HFFc6 (cell line): Measurements from ENCODE around the gene OR4Q2. TPM values are rescaled to one million over a fixed set of nuclear protein-coding genes. Genes with fewer than 3 reads are reported as not detected.
"Not testable (repeated sequence)": the region's sequence is repeated elsewhere in the genome, so short reads cannot be mapped to it uniquely, and the experiment has no call there.

Source experiments
- DNase-seq: peaks from one replicate; pipeline ENCODE4 v3.0.0-alpha.2; 2018
- H3K27ac Mint-ChIP-seq: 2 replicates; pipeline ENCODE4 v1.8.0; 2020; ENCODE audit warnings: mild to moderate bottlenecking, mixed read lengths
- H3K27me3 Mint-ChIP-seq: 2 replicates; pipeline ENCODE4 v1.8.0; 2021; ENCODE audit warnings: mild to moderate bottlenecking, moderate library complexity, mixed read lengths; ENCODE audit not compliant: insufficient read depth
- H3K36me3 Mint-ChIP-seq: 2 replicates; pipeline ENCODE4 v1.8.0; 2021; ENCODE audit warnings: low read depth, mixed read lengths
- H3K4me1 Mint-ChIP-seq: 2 replicates; pipeline ENCODE4 v1.8.0; 2020; ENCODE audit warnings: low read depth, mixed read lengths
- H3K4me3 Mint-ChIP-seq: 2 replicates; pipeline ENCODE4 v1.8.0; 2020; ENCODE audit warnings: mild to moderate bottlenecking, moderate library complexity, mixed read lengths
- H3K9me3 Mint-ChIP-seq: 2 replicates; pipeline ENCODE4 v1.8.0; 2020; ENCODE audit warnings: mild to moderate bottlenecking, mixed read lengths
- long read RNA-seq: library from polyadenylated mRNA; unstranded; transcript quantifications from one replicate; pipeline ENCODE4 v2.0.0, GENCODE V29; 2019
- total RNA-seq, 6 experiments: library from RNA; stranded (reverse); fragmentation: NEBNext Ultra II Directional; extraction: Animal tissue kit (Norgen Biotek cat#: 25700); gene quantifications; 2 replicates in 1 of 6; 3 replicates in 5 of 6; pipeline ENCODE4 v1.2.3, GENCODE V29; 2021
- TF ChIP-seq, protein P1 (sequence below): fragments of 200-600 bp; sonication (generic); IDR thresholded peaks from 2 replicates; pipeline ENCODE4 v1.5.0; 2021; ENCODE audit warnings: antibody characterized with exemption, mild to moderate bottlenecking

Gene OR4Q2
- total RNA-seq: not detected
- long read RNA-seq: 0 reads

DNA sequence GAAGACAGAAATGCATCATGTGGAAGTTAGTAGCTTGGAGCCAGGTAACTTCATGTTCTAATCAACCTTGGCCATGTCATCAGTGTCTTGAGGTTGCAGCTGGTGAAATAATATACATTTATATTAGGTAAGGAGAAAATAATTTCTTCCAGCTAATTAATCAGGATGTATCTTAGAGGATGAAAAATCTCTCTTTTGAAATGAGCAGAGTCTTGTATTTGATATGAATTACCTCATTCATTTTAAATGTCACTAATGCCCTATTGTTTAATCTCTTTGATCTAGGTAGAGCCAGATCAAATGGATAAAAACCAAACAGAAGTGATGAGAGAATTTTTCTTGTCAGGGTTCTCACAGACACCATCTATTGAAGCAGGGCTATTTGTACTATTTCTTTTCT is at the start of gene OR4Q2:
Gene OR4Q2 (plus strand): TSS at position 301 of the 400 bp plus-strand sequence.
- DNase-seq: no peak
- no peak within 1 kb of the TSS for H3K27ac Mint-ChIP-seq

DNA sequence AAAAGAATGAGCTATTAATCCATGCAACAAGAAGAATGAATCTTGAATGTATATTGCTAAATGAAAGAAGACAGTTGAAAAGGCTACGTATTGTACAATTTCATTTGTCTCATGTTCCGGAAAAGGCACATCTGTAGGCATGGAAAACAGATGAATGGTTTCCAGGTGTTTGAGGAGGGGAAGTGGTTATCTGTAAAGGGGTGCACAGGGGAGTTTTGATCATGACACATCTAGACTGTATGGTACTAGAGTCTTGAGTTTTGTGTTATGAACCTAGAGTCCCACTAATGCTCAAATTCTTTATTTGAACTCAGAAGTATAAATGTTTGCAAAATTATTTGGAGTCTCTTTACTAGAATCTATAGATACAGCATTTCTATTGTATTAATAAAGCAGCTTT is 32.2 kb upstream of the OR4Q2 start:
- H3K4me3 Mint-ChIP-seq, H3K36me3 Mint-ChIP-seq, H3K4me1 Mint-ChIP-seq, H3K27ac Mint-ChIP-seq, DNase-seq, H3K27me3 Mint-ChIP-seq: not testable (repeated sequence)
- H3K9me3 Mint-ChIP-seq: peaks cover 27% of the 10 kb centered on the region

More for the DNA sequence above, at the start of gene OR4Q2:
- Mint-ChIP-seq H3K27me3 (no peaks in the 10 kb centered on the region), H3K4me1 (no peaks in the 10 kb centered on the region), H3K36me3 (no peaks in the 10 kb centered on the region; the same call in 1 of the 2 replicates), H3K9me3 (peaks cover 34% of the 10 kb centered on the region), H3K4me3 (no peak within 1 kb of the TSS)
- TF ChIP-seq, protein P1, sequence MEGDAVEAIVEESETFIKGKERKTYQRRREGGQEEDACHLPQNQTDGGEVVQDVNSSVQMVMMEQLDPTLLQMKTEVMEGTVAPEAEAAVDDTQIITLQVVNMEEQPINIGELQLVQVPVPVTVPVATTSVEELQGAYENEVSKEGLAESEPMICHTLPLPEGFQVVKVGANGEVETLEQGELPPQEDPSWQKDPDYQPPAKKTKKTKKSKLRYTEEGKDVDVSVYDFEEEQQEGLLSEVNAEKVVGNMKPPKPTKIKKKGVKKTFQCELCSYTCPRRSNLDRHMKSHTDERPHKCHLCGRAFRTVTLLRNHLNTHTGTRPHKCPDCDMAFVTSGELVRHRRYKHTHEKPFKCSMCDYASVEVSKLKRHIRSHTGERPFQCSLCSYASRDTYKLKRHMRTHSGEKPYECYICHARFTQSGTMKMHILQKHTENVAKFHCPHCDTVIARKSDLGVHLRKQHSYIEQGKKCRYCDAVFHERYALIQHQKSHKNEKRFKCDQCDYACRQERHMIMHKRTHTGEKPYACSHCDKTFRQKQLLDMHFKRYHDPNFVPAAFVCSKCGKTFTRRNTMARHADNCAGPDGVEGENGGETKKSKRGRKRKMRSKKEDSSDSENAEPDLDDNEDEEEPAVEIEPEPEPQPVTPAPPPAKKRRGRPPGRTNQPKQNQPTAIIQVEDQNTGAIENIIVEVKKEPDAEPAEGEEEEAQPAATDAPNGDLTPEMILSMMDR: no peak

DNA sequence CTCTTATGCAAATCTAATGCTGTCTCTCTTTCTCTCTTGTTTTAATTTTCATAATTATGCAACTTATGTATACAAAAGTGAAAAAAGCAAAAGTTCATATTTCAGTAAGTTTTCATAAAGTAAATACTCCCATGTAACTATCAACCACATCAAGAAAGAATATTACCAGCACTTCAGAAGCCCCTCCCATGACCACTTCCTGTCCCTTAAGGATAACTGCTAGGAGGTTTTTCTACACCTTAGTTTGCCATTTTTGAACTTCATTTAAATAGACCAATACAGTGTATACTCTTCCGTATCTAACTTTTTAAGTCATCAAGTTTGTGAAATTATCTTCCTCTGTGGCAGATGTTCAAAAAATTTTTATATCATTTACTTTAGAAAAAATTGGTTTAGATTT is 27.1 kb upstream of the OR4Q2 start:
- no peaks in the 10 kb centered on the region for H3K27me3 Mint-ChIP-seq
- H3K4me1 Mint-ChIP-seq: no peaks in the 10 kb centered on the region
- H3K9me3 Mint-ChIP-seq: peaks cover 30% of the 10 kb centered on the region
- no peak for DNase-seq
- TF ChIP-seq, protein P1: no peak
- no peak overlapping the region for H3K27ac Mint-ChIP-seq
- H3K36me3 Mint-ChIP-seq: no peaks in the 10 kb centered on the region; the same call in 1 of the 2 replicates
- no peak overlapping the region for H3K4me3 Mint-ChIP-seq

DNA sequence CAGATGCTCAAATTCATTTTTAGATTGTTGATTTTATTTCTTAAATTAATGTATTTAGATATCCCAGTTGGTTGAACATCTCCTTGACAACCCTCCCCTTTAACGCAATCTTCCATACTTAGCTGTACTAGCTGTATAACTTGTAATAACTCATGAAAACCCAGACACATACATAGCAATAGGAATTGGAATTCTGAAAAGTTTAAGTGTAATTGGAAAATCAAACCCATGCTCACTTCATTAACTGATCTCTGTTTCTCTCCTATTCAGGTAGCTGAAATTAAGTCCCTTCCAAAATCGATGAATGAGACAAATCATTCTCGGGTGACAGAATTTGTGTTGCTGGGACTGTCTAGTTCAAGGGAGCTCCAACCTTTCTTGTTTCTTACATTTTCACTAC is 26.7 kb upstream of the OR4Q2 start, which contains the start of gene OR4K15:
Gene OR4K15 (plus strand): TSS at position 301 of the 400 bp plus-strand sequence. CDS start 0 bp downstream, at position 301.
- no peaks in the 10 kb centered on the region for H3K27me3 Mint-ChIP-seq
- TF ChIP-seq, protein P1: no peak
- H3K9me3 Mint-ChIP-seq: peaks cover 32% of the 10 kb centered on the region

DNA sequence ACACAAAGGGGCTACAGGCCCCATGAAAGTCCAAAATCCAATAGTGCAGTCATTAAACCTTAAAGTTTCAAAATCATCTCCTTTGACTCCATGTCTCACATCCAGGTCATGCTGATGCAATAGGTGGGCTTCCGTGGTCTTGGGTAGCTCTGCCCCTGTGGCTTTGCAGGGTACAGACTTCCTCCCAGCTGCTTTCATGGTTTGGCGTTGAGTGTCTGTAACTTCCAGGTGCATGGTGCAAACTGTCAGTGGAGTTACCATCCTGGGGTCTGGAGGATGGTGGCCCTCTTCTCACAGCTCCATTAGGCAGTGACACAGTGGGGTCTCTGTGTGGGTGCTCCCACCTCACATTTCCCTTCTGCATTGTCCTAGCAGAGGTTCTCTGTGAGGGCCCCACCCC is 8.5 kb upstream of the OR4Q2 start:
- TF ChIP-seq, protein P1: no peak
- Mint-ChIP-seq H3K27ac (no peak overlapping the region), H3K9me3 (peaks cover 69% of the 10 kb centered on the region), H3K4me1 (no peaks in the 10 kb centered on the region), H3K36me3 (peaks cover 11% of the 10 kb centered on the region; the same call in 1 of the 2 replicates), H3K4me3 (no peak overlapping the region), H3K27me3 (no peaks in the 10 kb centered on the region)
- DNase-seq: no peak

More for the DNA sequence above, 26.7 kb upstream of the OR4Q2 start, which contains the start of gene OR4K15:
- H3K4me3 Mint-ChIP-seq: no peak within 1 kb of the TSS
- DNase-seq: no peak
- H3K4me1 Mint-ChIP-seq: no peaks in the 10 kb centered on the region
- no peak within 1 kb of the TSS for H3K27ac Mint-ChIP-seq
- no peaks in the 10 kb centered on the region; the same call in 1 of the 2 replicates for H3K36me3 Mint-ChIP-seq

DNA sequence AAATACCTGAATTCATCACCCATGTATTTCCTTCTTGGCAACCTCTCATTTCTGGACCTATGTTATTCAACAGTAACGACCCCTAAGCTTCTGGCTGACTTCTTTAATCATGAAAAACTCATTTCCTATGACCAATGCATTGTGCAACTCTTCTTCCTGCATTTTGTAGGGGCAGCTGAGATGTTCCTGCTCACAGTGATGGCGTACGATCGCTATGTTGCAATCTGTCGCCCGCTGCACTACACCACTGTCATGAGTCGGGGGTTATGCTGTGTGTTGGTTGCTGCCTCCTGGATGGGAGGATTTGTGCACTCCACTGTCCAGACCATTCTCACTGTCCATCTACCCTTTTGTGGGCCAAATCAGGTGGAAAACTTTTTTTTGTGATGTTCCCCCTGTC is 356 bp downstream of the OR4Q2 start:
- H3K4me1 Mint-ChIP-seq: no peaks in the 10 kb centered on the region
- TF ChIP-seq, protein P1: no peak
- H3K27ac Mint-ChIP-seq: no peak overlapping the region
- H3K36me3 Mint-ChIP-seq: peaks cover 2% of the 10 kb centered on the region; the same call in 1 of the 2 replicates
- no peak overlapping the region for H3K4me3 Mint-ChIP-seq
- H3K27me3 Mint-ChIP-seq: no peaks in the 10 kb centered on the region
- no peak for DNase-seq
- peaks cover 38% of the 10 kb centered on the region for H3K9me3 Mint-ChIP-seq
